HepG2 (cell line): ENCODE measurements around the gene MT1M. TPM values are rescaled to one million over a fixed set of nuclear protein-coding genes. Genes with fewer than 3 reads are reported as not detected.
A peak's percentile ranks its signal among the peaks of the same experiment; 100 is the strongest.

Experiments used
- ATAC-seq: fragments of 200-7000 bp; cut with Tn5 transposase; 3 replicates; pipeline ENCODE4 v1.9.1; 2020; ENCODE audit warnings: mild to moderate bottlenecking, moderate library complexity
- BruUV-seq: library from RNA; stranded (reverse); fragments of 400-500 nt; replicated peaks from 2 replicates; lab custom pipeline; 2021; lab: Mats Ljungman, UMichigan
- CTCF ChIA-PET: fragments of 300-600 bp; formaldehyde crosslinking; extraction: SDS; loops from one replicate; lab custom pipeline; 2021; ENCODE audit warnings: low total read pairs, inconsistent platforms, low intra/inter-chr PET ratio; lab: Yijun Ruan, JAX
- POLR2A ChIA-PET: fragments of 350-600 bp; sonication (Branson Sonifier 250); formaldehyde crosslinking; loops from one replicate; lab custom pipeline; 2020; ENCODE audit warnings: antibody characterized with exemption, inconsistent platforms; lab: Yijun Ruan, JAX
- DNase-seq: peaks from one replicate; pipeline ENCODE4 v3.0.0-alpha.2; 2015; ENCODE audit warnings: low spot score
- FAIRE-seq: peaks from 3 replicates; lab custom pipeline; 2011; peaks lifted over from hg19 to GRCh38; lab: Jason Lieb, UNC
- H2AFZ ChIP-seq: one replicate; pipeline ENCODE4 v1.6.1; 2011; ENCODE audit warnings: low read length, inconsistent platforms
- H3K27ac ChIP-seq: fragments of 300-600 bp; 3 replicates; pipeline ENCODE4 v1.8.0; 2011; ENCODE audit warnings: mixed run types, mild to moderate bottlenecking, mixed read lengths, low read length, inconsistent platforms; ENCODE audit not compliant: insufficient read depth; ENCODE audit errors: extremely low read length
- H3K27me3 ChIP-seq, 2 experiments: fragments of 200-600 bp in 1 of 2; 2 replicates in 1 of 2; 3 replicates in 1 of 2; pipeline versions ENCODE4 v1.6.0 to v1.8.0; 2011; ENCODE audit warnings: low read length in 2 of 2, mild to moderate bottlenecking in 2 of 2, moderate library complexity in 2 of 2, inconsistent platforms in 1 of 2; ENCODE audit not compliant: insufficient read depth in 2 of 2, control insufficient read depth in 1 of 2
- H3K36me3 ChIP-seq, 2 experiments: fragments of 200-600 bp in 1 of 2; replicated peaks in 1 of 2; 2 replicates in 1 of 2; 3 replicates in 1 of 2; pipeline versions ENCODE4 v1.5.1 to v1.8.0; 2011; ENCODE audit warnings: low read length in 2 of 2, inconsistent platforms in 1 of 2; ENCODE audit not compliant: insufficient read depth in 2 of 2, control insufficient read depth in 1 of 2
- H3K4me1 ChIP-seq: 2 replicates; pipeline ENCODE4 v1.5.1; 2012; ENCODE audit warnings: low read length, inconsistent platforms; ENCODE audit not compliant: insufficient read depth
- H3K4me2 ChIP-seq: 2 replicates; pipeline ENCODE4 v1.6.0; 2011; ENCODE audit warnings: low read depth, low read length, inconsistent platforms
- H3K4me3 ChIP-seq, 3 experiments: fragments of 200-600 bp in 1 of 3; sonication (generic), shearing (Covaris generic) in 1 of 3; replicated peaks in 1 of 3; 2 replicates each; pipeline ENCODE4 v1.5.1; 2011 to 2016; ENCODE audit warnings: low read length in 3 of 3, inconsistent platforms in 2 of 3, low read depth in 2 of 3, mild to moderate bottlenecking in 2 of 3, control low read depth in 1 of 3, mixed read lengths in 1 of 3; ENCODE audit not compliant: insufficient read depth in 1 of 3
- H3K79me2 ChIP-seq: one replicate; pipeline ENCODE4 v1.6.1; 2011; ENCODE audit warnings: low read length, inconsistent platforms; ENCODE audit not compliant: insufficient read depth
- H3K9ac ChIP-seq: 2 replicates; pipeline ENCODE4 v1.6.0; 2011; ENCODE audit warnings: mild to moderate bottlenecking, low read depth, low read length, inconsistent platforms; ENCODE audit not compliant: insufficient read depth
- H3K9me3 ChIP-seq: 2 replicates; pipeline ENCODE4 v1.5.1; 2012; ENCODE audit warnings: mild to moderate bottlenecking, low read length
- H4K20me1 ChIP-seq: 2 replicates; pipeline ENCODE4 v1.6.0; 2011; ENCODE audit warnings: inconsistent platforms, mild to moderate bottlenecking, low read length, moderate library complexity; ENCODE audit not compliant: insufficient read depth
- CBX1 ChIP-seq: IDR thresholded peaks from one replicate; pipeline ENCODE4 v1.6.1; 2016; ENCODE audit warnings: antibody characterized with exemption, low read depth
- FOXK1 ChIP-seq: sonication (generic); formaldehyde crosslinking; IDR thresholded peaks from 2 replicates; pipeline ENCODE4 v1.4.0; 2020; ENCODE audit warnings: low read depth, missing genetic modification reagents, borderline replicate concordance
- HNRNPK ChIP-seq: fragments of 200-400 bp; formaldehyde crosslinking; IDR thresholded peaks from 2 replicates; pipeline ENCODE4 v1.6.1; 2018; ENCODE audit warnings: low read length, low read depth, moderate library complexity, mild to moderate bottlenecking; ENCODE audit not compliant: poor library complexity, severe bottlenecking
- HNRNPUL1 ChIP-seq: fragments of 200-400 bp; formaldehyde crosslinking; IDR thresholded peaks from 2 replicates; pipeline ENCODE4 v1.6.1; 2017; ENCODE audit warnings: low read depth, mild to moderate bottlenecking, low read length, moderate library complexity
- KAT7 ChIP-seq: IDR thresholded peaks from 2 replicates; pipeline ENCODE4 v1.6.1; 2018; ENCODE audit warnings: borderline replicate concordance, missing compliant biosample characterization
- NONO ChIP-seq, 2 experiments: fragments of 450-650 bp in 1 of 2; sonication (generic) in 1 of 2; formaldehyde crosslinking in 1 of 2; IDR thresholded peaks in 1 of 2; conservative IDR thresholded peaks in 1 of 2; 2 replicates each; pipeline versions ENCODE4 v1.6.1 to v1.8.0; 2017 to 2022; ENCODE audit warnings: mild to moderate bottlenecking in 1 of 2, missing genetic modification reagents in 1 of 2, moderate library complexity in 1 of 2
- YEATS2 ChIP-seq: sonication (generic); formaldehyde crosslinking; IDR thresholded peaks from 2 replicates; pipeline ENCODE4 v1.4.0; 2020; ENCODE audit warnings: missing genetic modification reagents, borderline replicate concordance
- ZNF292 ChIP-seq: sonication (generic); formaldehyde crosslinking; IDR thresholded peaks from 2 replicates; pipeline ENCODE4 v1.8.1; 2022; ENCODE audit warnings: mild to moderate bottlenecking, low read depth, missing genetic modification reagents, borderline replicate concordance
- ZNF430 ChIP-seq: sonication (generic); formaldehyde crosslinking; IDR thresholded peaks from 2 replicates; pipeline ENCODE4 v1.9.0; 2021; ENCODE audit warnings: mild to moderate bottlenecking, missing genetic modification reagents
- ZNF678 ChIP-seq: sonication (generic); formaldehyde crosslinking; IDR thresholded peaks from 2 replicates; pipeline ENCODE4 v1.4.0; 2020; ENCODE audit warnings: mild to moderate bottlenecking, missing genetic modification reagents
- WGBS: methylation state at CpG from one replicate; pipeline ENCODE4 v1.1.6; 2017; ENCODE audit warnings: low lambda C conversion rate; 5-methylcytosine and 5-hydroxymethylcytosine counted together
- in situ Hi-C: cut with HindIII; loops from 2 replicates; pipeline ENCODE4 v1.10.0; 2017; ENCODE audit warnings: low pct_unique_long_range_greater_than_20kb; ENCODE audit not compliant: extremely low pct_ligation_motif_present
- intact Hi-C: fragments of 100-400 bp; cut with micrococcal nuclease; formaldehyde crosslinking; loops from one replicate; pipeline ENCODE4 v1.10.0; 2022; ENCODE audit not compliant: unreplicated experiment
- polyA plus RNA-seq, 8 experiments: library from polyadenylated mRNA; depleted of rRNA in 3 of 8; stranded (reverse) in 7 of 8; unstranded in 1 of 8; fragments of >200 nt; fragmentation: Illumina TruSeq in 4 of 8; extraction: Trizol in 4 of 8; gene quantifications; 2 replicates each; pipeline versions ENCODE4 v1.2.1 to v1.2.3, GENCODE V29; 2011 to 2016; ENCODE audit warnings: low read depth in 4 of 8, missing spikeins in 1 of 8, mixed read lengths in 1 of 8; ENCODE audit not compliant: insufficient read depth in 1 of 8
- total RNA-seq, 5 experiments: library from RNA; depleted of rRNA; stranded (reverse); fragments of >200 nt; fragmentation: Illumina TruSeq; extraction: Trizol; gene quantifications; 2 replicates each; pipeline ENCODE4 v1.2.3, GENCODE V29; 2016; ENCODE audit warnings: low read depth in 1 of 5
- TF ChIP-seq, protein P1 (sequence below): sonication (generic); formaldehyde crosslinking; IDR thresholded peaks from 2 replicates; pipeline ENCODE4 v1.4.0; 2020; ENCODE audit warnings: missing genetic modification reagents
- TF ChIP-seq, protein P2 (sequence below), 2 experiments: sonication (generic) in 1 of 2; formaldehyde crosslinking in 1 of 2; IDR thresholded peaks; 2 replicates each; pipeline versions ENCODE4 v1.4.0 to v1.6.1; 2018 to 2020; ENCODE audit warnings: missing genetic modification reagents in 2 of 2, borderline replicate concordance in 1 of 2, low read depth in 1 of 2, mild to moderate bottlenecking in 1 of 2, missing biosample characterization in 1 of 2
- TF ChIP-seq, protein P3 (sequence below): sonication (generic); formaldehyde crosslinking; conservative IDR thresholded peaks from 2 replicates; pipeline ENCODE4 v1.8.0; 2022; ENCODE audit warnings: mild to moderate bottlenecking, moderate library complexity, missing genetic modification reagents
- TF ChIP-seq, protein P4 (sequence below): sonication (generic); formaldehyde crosslinking; conservative IDR thresholded peaks from 2 replicates; pipeline ENCODE4 v1.4.0; 2020; ENCODE audit warnings: missing genetic modification reagents

The MT1M gene
- total and polyA plus RNA-seq, 2 of the 13 experiments (the other 11 are each of a cell fraction or from before 2014, with no cell fraction given): 4.6 TPM; not detected in 1

DNA sequence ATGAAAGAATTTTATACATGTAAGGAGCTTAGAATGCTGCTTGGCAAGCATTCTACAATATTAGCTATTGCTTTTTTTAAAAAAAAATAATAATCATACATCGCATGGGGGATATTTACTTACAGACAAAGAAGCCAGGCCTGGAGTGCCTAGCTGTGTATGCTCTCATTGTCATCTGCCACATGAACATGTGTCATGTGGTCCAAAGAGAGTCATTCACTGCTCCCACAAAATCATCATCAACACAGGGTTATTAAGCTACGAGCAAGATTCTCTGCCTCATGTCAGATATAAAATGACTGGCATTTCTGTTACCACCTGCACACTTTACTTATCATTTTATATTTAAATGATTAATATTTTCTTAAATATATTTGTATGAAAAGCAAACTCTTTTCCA, 8.8 kb upstream of the MT1M start (continued):
- TF ChIP-seq, protein P1, sequence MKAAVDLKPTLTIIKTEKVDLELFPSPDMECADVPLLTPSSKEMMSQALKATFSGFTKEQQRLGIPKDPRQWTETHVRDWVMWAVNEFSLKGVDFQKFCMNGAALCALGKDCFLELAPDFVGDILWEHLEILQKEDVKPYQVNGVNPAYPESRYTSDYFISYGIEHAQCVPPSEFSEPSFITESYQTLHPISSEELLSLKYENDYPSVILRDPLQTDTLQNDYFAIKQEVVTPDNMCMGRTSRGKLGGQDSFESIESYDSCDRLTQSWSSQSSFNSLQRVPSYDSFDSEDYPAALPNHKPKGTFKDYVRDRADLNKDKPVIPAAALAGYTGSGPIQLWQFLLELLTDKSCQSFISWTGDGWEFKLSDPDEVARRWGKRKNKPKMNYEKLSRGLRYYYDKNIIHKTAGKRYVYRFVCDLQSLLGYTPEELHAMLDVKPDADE: no peak
- TF ChIP-seq HNRNPUL1: no peak
- TF ChIP-seq, all 625 proteins: peak for 0

DNA sequence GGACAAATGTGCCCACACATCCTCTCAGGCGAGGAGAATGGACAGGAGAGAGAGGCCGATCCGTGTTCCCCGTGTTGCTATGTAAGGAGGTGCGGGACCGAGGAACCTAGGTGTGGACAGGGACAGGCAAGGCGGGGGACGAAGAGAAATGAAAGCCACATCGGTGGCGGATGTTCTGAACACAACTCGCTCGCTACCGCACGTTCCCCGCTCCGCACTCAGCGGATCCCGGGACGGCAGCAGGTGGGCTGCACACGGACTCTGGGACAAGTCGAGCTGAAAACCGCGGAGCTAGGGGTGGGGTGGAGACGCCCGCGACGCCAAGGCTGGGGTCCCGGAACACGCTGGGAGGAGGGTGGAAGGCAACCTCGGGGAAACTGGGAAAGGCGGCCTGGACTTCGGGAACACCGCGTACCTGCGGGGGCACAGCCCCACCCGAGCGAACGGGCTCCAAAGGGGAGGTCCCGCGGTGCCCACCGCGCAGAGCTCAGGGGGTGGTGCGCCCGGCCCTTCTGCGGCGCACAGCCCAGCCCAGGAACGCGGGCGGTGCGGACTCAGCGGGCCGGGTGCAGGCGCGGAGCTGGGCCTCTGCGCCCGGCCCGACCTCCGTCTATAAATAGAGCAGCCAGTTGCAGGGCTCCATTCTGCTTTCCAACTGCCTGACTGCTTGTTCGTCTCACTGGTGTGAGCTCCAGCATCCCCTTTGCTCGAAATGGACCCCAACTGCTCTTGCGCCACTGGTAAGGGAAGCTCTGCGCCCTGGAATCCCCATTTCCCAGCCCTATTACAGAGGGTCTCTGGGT, 7.1 kb upstream of the MT1M start, which contains the start of gene MT1E:
TSS of gene MT1E (plus strand) at position 642 of the 803 bp plus-strand sequence. CDS start at position 713, 71 bp downstream.
- ChIA-PET POLR2A (interaction anchor here (0.9 to 4.8 kb wide), 9 partner anchors 11 to 58 kb away, joined by 3 to 83 read pairs (median 5); partner anchors contain the start of genes MT1F and MT2A), CTCF (no interaction called here)
- H3K9me3 ChIP-seq: no peaks in the 10 kb centered on the region
- BruUV-seq: no TSS peak
- H4K20me1 ChIP-seq: no peaks in the 10 kb centered on the region
- H3K4me3 ChIP-seq: peak within 1 kb of the TSS; percentile 63 to 88 (median 72)
- in situ Hi-C loops (no loop called here), intact Hi-C loops (no loop called here)
- H3K27ac ChIP-seq: no peak within 1 kb of the TSS
- H3K27me3 ChIP-seq: peaks cover 0 to 34% of the 10 kb centered on the region in 2 experiments; a peak in 3 of 5 replicates
- H3K36me3 ChIP-seq: no peaks in the 10 kb centered on the region
- H3K4me1 ChIP-seq: peaks cover 60% of the 10 kb centered on the region
- peak within 1 kb of the TSS; percentile 64 for H3K9ac ChIP-seq
- peak within 1 kb of the TSS; percentile 76 for H2AFZ ChIP-seq
- WGBS: 7% methylated on average over 30 of the region's 62 CpGs
- peak within 1 kb of the TSS; percentile 97 for H3K4me2 ChIP-seq
- no peak for FAIRE-seq
- peak; percentile 63 for DNase-seq
- H3K79me2 ChIP-seq: no peaks in the 10 kb centered on the region
- peak; percentile 92 for ATAC-seq
- TF ChIP-seq NONO (IDR thresholded peaks at IDR 0.05) (no peak), NONO (CRISPR knock-in tag; conservative IDR thresholded peaks at IDR 0.05) (peak; percentile 44; the same call in 1 of the 2 replicates), ZNF292 (CRISPR knock-in tag) (peak; percentile 47; the same call in 1 of the 2 replicates), HNRNPK (no peak), KAT7 (peak; percentile 54; the same call in 1 of the 2 replicates), ZNF430 (CRISPR knock-in tag) (peak; percentile 34; the same call in 1 of the 2 replicates), YEATS2 (CRISPR knock-in tag) (no peak), CBX1 (no peak), ZNF678 (CRISPR knock-in tag) (0 out of 2 replicates have a peak, but pooled peaks have one; percentile 28), FOXK1 (0 out of 2 replicates have a peak, but pooled peaks have one; percentile 29)
- TF ChIP-seq, protein P2, sequence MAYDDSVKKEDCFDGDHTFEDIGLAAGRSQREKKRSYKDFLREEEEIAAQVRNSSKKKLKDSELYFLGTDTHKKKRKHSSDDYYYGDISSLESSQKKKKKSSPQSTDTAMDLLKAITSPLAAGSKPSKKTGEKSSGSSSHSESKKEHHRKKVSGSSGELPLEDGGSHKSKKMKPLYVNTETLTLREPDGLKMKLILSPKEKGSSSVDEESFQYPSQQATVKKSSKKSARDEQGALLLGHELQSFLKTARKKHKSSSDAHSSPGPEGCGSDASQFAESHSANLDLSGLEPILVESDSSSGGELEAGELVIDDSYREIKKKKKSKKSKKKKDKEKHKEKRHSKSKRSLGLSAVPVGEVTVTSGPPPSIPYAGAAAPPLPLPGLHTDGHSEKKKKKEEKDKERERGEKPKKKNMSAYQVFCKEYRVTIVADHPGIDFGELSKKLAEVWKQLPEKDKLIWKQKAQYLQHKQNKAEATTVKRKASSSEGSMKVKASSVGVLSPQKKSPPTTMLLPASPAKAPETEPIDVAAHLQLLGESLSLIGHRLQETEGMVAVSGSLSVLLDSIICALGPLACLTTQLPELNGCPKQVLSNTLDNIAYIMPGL (CRISPR knock-in tag; IDR thresholded peaks at IDR 0.05; ENCODE audit: borderline replicate concordance in 1 of 2, low read depth in 1 of 2): peak; percentile 75 to 77; a peak in 2 of 4 replicates
- TF ChIP-seq, protein P3, sequence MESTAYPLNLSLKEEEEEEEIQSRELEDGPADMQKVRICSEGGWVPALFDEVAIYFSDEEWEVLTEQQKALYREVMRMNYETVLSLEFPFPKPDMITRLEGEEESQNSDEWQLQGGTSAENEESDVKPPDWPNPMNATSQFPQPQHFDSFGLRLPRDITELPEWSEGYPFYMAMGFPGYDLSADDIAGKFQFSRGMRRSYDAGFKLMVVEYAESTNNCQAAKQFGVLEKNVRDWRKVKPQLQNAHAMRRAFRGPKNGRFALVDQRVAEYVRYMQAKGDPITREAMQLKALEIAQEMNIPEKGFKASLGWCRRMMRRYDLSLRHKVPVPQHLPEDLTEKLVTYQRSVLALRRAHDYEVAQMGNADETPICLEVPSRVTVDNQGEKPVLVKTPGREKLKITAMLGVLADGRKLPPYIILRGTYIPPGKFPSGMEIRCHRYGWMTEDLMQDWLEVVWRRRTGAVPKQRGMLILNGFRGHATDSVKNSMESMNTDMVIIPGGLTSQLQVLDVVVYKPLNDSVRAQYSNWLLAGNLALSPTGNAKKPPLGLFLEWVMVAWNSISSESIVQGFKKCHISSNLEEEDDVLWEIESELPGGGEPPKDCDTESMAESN (CRISPR knock-in tag): peak; percentile 68
- TF ChIP-seq, protein P4, sequence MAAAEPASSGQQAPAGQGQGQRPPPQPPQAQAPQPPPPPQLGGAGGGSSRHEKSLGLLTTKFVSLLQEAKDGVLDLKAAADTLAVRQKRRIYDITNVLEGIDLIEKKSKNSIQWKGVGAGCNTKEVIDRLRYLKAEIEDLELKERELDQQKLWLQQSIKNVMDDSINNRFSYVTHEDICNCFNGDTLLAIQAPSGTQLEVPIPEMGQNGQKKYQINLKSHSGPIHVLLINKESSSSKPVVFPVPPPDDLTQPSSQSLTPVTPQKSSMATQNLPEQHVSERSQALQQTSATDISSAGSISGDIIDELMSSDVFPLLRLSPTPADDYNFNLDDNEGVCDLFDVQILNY: peak; percentile 37; the same call in 1 of the 2 replicates
